ENCODE results near the gene RUNX1. TPM values are rescaled to one million over a fixed set of nuclear protein-coding genes. Genes with fewer than 3 reads are reported as not detected.

The RUNX1 gene
- polyA plus RNA-seq, 1 of the 3 experiments (the other 2 are of a cell fraction), result 17.1 TPM

DNA sequence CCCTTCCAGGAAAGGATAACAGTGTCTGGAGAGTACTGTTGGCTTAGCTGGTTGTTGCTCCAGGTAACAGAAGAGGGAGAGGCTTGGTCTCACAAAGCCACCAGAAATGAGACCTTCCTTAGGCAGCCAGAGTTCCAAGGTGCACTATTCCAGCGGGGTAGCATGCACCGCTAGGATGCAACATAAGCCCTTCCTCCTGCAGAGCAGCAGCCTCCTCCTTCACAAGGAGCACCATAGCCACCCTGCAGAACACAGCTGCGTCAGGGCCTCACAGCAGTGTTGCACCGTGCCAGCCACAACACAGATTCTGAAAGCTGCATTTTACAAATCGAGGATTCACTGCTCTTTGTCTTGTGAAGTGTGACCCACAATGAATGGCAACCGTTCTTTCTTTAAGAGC is 238.3 kb downstream of the RUNX1 start:
- 93% methylated on average over 2 of the region's 6 CpGs for WGBS (ENCODE audit: low lambda C conversion rate)
- CTCF ChIA-PET, result interaction anchor here (0.8 to 2.1 kb wide), 3 partner anchors 8 to 65 kb away, joined by 4 to 10 read pairs (median 7); no protein-coding TSS in a partner anchor
- H3K27ac ChIP-seq (ENCODE audit: low read depth in 2 of 2, low read length in 1 of 2), result peak overlapping the region in 1 of 2 experiments; percentile 99; a peak in 2 of 4 replicates

More for the DNA sequence above, 238.3 kb downstream of the RUNX1 start:
- TF ChIP-seq, protein P1, sequence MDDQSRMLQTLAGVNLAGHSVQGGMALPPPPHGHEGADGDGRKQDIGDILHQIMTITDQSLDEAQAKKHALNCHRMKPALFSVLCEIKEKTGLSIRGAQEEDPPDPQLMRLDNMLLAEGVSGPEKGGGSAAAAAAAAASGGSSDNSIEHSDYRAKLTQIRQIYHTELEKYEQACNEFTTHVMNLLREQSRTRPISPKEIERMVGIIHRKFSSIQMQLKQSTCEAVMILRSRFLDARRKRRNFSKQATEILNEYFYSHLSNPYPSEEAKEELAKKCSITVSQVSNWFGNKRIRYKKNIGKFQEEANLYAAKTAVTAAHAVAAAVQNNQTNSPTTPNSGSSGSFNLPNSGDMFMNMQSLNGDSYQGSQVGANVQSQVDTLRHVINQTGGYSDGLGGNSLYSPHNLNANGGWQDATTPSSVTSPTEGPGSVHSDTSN (IDR thresholded peaks at IDR 0.05), result no peak
- no peak for TF ChIP-seq MXI1 (IDR thresholded peaks at IDR 0.05; ENCODE audit: low read depth, low read length)
- no peak for TF ChIP-seq FOXM1 (IDR thresholded peaks at IDR 0.05; ENCODE audit: low read depth)
- TF ChIP-seq EZH2phosphoT487 (IDR thresholded peaks at IDR 0.05; ENCODE audit: borderline replicate concordance, low read depth), result no peak
- no peak for TF ChIP-seq NRF1 (IDR thresholded peaks at IDR 0.05; ENCODE audit: low read depth, low read length)
- no peak for TF ChIP-seq FOXJ3 (CRISPR knock-in tag; IDR thresholded peaks at IDR 0.05)
- no peak for TF ChIP-seq TEAD4 (IDR thresholded peaks at IDR 0.05; ENCODE audit: borderline replicate concordance, insufficient read depth)
- TF ChIP-seq, protein P2, sequence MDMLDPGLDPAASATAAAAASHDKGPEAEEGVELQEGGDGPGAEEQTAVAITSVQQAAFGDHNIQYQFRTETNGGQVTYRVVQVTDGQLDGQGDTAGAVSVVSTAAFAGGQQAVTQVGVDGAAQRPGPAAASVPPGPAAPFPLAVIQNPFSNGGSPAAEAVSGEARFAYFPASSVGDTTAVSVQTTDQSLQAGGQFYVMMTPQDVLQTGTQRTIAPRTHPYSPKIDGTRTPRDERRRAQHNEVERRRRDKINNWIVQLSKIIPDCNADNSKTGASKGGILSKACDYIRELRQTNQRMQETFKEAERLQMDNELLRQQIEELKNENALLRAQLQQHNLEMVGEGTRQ (IDR thresholded peaks at IDR 0.05; ENCODE audit: borderline replicate concordance, low read depth, low read length), result no peak
- TF ChIP-seq NFIC (IDR thresholded peaks at IDR 0.05; ENCODE audit: borderline replicate concordance), result no peak
- TF ChIP-seq, protein P3, sequence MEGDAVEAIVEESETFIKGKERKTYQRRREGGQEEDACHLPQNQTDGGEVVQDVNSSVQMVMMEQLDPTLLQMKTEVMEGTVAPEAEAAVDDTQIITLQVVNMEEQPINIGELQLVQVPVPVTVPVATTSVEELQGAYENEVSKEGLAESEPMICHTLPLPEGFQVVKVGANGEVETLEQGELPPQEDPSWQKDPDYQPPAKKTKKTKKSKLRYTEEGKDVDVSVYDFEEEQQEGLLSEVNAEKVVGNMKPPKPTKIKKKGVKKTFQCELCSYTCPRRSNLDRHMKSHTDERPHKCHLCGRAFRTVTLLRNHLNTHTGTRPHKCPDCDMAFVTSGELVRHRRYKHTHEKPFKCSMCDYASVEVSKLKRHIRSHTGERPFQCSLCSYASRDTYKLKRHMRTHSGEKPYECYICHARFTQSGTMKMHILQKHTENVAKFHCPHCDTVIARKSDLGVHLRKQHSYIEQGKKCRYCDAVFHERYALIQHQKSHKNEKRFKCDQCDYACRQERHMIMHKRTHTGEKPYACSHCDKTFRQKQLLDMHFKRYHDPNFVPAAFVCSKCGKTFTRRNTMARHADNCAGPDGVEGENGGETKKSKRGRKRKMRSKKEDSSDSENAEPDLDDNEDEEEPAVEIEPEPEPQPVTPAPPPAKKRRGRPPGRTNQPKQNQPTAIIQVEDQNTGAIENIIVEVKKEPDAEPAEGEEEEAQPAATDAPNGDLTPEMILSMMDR (IDR thresholded peaks at IDR 0.05), result no peak
- TF ChIP-seq JUND (IDR thresholded peaks at IDR 0.05), result no peak
- TF ChIP-seq, protein P4, sequence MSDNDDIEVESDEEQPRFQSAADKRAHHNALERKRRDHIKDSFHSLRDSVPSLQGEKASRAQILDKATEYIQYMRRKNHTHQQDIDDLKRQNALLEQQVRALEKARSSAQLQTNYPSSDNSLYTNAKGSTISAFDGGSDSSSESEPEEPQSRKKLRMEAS (IDR thresholded peaks at IDR 0.05; ENCODE audit: low read depth), result no peak
- no peak for TF ChIP-seq RCOR1 (IDR thresholded peaks at IDR 0.05; ENCODE audit: low read length)
- TF ChIP-seq, protein P5, sequence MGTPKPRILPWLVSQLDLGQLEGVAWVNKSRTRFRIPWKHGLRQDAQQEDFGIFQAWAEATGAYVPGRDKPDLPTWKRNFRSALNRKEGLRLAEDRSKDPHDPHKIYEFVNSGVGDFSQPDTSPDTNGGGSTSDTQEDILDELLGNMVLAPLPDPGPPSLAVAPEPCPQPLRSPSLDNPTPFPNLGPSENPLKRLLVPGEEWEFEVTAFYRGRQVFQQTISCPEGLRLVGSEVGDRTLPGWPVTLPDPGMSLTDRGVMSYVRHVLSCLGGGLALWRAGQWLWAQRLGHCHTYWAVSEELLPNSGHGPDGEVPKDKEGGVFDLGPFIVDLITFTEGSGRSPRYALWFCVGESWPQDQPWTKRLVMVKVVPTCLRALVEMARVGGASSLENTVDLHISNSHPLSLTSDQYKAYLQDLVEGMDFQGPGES (IDR thresholded peaks at IDR 0.05; ENCODE audit: low read depth, low read length), result no peak
- TF ChIP-seq, protein P6, sequence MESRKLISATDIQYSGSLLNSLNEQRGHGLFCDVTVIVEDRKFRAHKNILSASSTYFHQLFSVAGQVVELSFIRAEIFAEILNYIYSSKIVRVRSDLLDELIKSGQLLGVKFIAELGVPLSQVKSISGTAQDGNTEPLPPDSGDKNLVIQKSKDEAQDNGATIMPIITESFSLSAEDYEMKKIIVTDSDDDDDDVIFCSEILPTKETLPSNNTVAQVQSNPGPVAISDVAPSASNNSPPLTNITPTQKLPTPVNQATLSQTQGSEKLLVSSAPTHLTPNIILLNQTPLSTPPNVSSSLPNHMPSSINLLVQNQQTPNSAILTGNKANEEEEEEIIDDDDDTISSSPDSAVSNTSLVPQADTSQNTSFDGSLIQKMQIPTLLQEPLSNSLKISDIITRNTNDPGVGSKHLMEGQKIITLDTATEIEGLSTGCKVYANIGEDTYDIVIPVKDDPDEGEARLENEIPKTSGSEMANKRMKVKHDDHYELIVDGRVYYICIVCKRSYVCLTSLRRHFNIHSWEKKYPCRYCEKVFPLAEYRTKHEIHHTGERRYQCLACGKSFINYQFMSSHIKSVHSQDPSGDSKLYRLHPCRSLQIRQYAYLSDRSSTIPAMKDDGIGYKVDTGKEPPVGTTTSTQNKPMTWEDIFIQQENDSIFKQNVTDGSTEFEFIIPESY (IDR thresholded peaks at IDR 0.05; ENCODE audit: borderline replicate concordance, low read depth), result no peak
- TF ChIP-seq CHD2 (IDR thresholded peaks at IDR 0.05; ENCODE audit: low read length, partially characterized antibody), result no peak
- TF ChIP-seq, protein P7, sequence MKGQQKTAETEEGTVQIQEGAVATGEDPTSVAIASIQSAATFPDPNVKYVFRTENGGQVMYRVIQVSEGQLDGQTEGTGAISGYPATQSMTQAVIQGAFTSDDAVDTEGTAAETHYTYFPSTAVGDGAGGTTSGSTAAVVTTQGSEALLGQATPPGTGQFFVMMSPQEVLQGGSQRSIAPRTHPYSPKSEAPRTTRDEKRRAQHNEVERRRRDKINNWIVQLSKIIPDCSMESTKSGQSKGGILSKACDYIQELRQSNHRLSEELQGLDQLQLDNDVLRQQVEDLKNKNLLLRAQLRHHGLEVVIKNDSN (IDR thresholded peaks at IDR 0.05; ENCODE audit: borderline replicate concordance, low read depth), result no peak
- no peak for TF ChIP-seq FOSL2 (IDR thresholded peaks at IDR 0.05; ENCODE audit: borderline replicate concordance, low read depth)
- H3K9me3 ChIP-seq, result peaks cover 8% of the 10 kb centered on the region; the same call in 1 of the 2 replicates
- H3K4me2 ChIP-seq, result no peak overlapping the region
- POLR2A ChIA-PET, result no interaction called here
- H4K20me1 ChIP-seq (ENCODE audit: insufficient read depth), result no peaks in the 10 kb centered on the region
- H2AFZ ChIP-seq (ENCODE audit: low read depth), result no peak overlapping the region
- no peaks in the 10 kb centered on the region for H3K9me2 ChIP-seq
- no peak for DNase-seq
- peaks cover 58 to 60% of the 10 kb centered on the region in 2 experiments for H3K4me1 ChIP-seq (ENCODE audit: control insufficient read depth in 1 of 2, insufficient read depth in 2 of 2, low read depth in 1 of 2, low read length in 1 of 2)
- H3K27me3 ChIP-seq (ENCODE audit: insufficient read depth), result no peaks in the 10 kb centered on the region
- no peak overlapping the region for H3K9ac ChIP-seq
- H3K79me2 ChIP-seq (ENCODE audit: insufficient read depth), result peaks cover 50% of the 10 kb centered on the region
- peaks cover 70% of the 10 kb centered on the region for H3F3A ChIP-seq (replicated peaks; ENCODE audit: insufficient read depth)
- no peak overlapping the region for H3K4me3 ChIP-seq (ENCODE audit: low read depth in 2 of 2, low read length in 1 of 2)
- H3K36me3 ChIP-seq (replicated peaks in 1 of 2; ENCODE audit: control insufficient read depth in 1 of 2, insufficient read depth in 2 of 2, low read length in 1 of 2), result peaks cover 2 to 22% of the 10 kb centered on the region in 2 experiments
